Type B pancreatic cell (in vitro differentiated cells): ENCODE results near the gene RUNX1. TPM values are rescaled to one million over a fixed set of nuclear protein-coding genes. Genes with fewer than 3 reads are reported as not detected.

Experiments
- DNase-seq: peaks from one replicate; pipeline ENCODE4 v3.0.0; 2021; ENCODE audit warnings: mixed read lengths; ENCODE audit not compliant: unreplicated experiment; ENCODE audit errors: extremely low spot score
- H3K27ac Mint-ChIP-seq: 2 replicates; pipeline ENCODE4 v1.8.0; 2021; ENCODE audit warnings: mild to moderate bottlenecking, mixed read lengths
- H3K27me3 Mint-ChIP-seq: 2 replicates; pipeline ENCODE4 v1.8.0; 2021; ENCODE audit warnings: mixed read lengths
- H3K36me3 Mint-ChIP-seq: 2 replicates; pipeline ENCODE4 v1.8.0; 2021; ENCODE audit warnings: mixed read lengths
- H3K4me1 Mint-ChIP-seq: one replicate; pipeline ENCODE4 v1.8.0; 2021; ENCODE audit warnings: mixed read lengths; ENCODE audit not compliant: unreplicated experiment
- H3K4me3 Mint-ChIP-seq: 2 replicates; pipeline ENCODE4 v1.8.0; 2021; ENCODE audit warnings: mild to moderate bottlenecking, mixed read lengths
- H3K9me3 Mint-ChIP-seq: 2 replicates; pipeline ENCODE4 v1.8.0; 2021; ENCODE audit warnings: mixed read lengths
- total RNA-seq: library from RNA; stranded (reverse); gene quantifications from 2 replicates; pipeline ENCODE4 v1.2.1, GENCODE V29; 2021; ENCODE audit warnings: low replicate concordance
- TF ChIP-seq, protein P1 (sequence below): fragments of 200-600 bp; sonication (generic); conservative IDR thresholded peaks from 2 replicates; pipeline ENCODE4 v1.5.0; 2021; ENCODE audit warnings: antibody characterized with exemption, mild to moderate bottlenecking

RUNX1 gene
- total RNA-seq, 1 donor from 2014 or later: 11.9 TPM

DNA sequence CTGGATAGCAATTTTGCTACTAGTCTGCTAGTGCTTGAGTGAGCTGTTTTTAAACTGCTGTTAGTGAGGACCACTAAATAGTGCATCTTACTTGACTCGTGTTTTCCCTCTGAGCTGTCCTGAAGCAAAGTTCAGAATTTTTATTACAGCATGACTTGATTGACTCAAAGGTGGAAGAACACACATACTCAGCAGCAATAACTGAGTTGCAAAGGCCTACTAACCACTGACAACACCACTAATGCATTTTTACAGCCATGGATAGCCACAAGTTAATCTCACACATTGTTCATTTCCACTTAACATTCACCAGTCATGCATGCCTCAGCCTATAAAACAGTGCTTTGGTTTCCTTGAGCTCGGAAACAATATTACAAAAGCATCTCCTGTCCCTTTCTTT lies 148.7 kb downstream of the RUNX1 start:
- no peak for DNase-seq
- H3K9me3 Mint-ChIP-seq: peaks cover 15% of the 10 kb centered on the region
- no peak overlapping the region for H3K4me3 Mint-ChIP-seq
- no peaks in the 10 kb centered on the region for H3K36me3 Mint-ChIP-seq
- peaks cover 36% of the 10 kb centered on the region for H3K27me3 Mint-ChIP-seq
- no peak overlapping the region for H3K27ac Mint-ChIP-seq
- H3K4me1 Mint-ChIP-seq: no peaks in the 10 kb centered on the region
- TF ChIP-seq, protein P1, sequence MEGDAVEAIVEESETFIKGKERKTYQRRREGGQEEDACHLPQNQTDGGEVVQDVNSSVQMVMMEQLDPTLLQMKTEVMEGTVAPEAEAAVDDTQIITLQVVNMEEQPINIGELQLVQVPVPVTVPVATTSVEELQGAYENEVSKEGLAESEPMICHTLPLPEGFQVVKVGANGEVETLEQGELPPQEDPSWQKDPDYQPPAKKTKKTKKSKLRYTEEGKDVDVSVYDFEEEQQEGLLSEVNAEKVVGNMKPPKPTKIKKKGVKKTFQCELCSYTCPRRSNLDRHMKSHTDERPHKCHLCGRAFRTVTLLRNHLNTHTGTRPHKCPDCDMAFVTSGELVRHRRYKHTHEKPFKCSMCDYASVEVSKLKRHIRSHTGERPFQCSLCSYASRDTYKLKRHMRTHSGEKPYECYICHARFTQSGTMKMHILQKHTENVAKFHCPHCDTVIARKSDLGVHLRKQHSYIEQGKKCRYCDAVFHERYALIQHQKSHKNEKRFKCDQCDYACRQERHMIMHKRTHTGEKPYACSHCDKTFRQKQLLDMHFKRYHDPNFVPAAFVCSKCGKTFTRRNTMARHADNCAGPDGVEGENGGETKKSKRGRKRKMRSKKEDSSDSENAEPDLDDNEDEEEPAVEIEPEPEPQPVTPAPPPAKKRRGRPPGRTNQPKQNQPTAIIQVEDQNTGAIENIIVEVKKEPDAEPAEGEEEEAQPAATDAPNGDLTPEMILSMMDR: no peak

DNA sequence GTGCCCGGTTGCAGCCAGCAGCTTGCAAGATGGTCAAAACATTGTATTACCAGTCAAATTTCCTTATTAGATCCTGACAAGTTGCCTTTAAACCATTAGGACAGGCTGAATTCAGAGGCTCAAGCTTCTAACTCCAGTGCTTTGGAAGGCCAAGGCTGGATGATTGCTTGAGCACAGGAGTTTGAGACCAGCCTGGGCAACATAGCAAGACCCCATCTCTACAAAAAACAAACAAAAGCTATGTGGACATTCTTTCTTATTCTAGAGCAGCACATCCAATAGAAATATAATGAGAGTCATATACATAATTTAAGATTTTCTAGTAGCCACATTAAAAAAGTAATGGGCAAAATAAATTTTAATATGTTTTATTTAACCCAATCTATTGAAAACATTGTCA lies 149.3 kb downstream of the RUNX1 start:
- Mint-ChIP-seq H3K27me3 (peaks cover 36% of the 10 kb centered on the region), H3K27ac (no peak overlapping the region), H3K9me3 (peaks cover 15% of the 10 kb centered on the region)

DNA sequence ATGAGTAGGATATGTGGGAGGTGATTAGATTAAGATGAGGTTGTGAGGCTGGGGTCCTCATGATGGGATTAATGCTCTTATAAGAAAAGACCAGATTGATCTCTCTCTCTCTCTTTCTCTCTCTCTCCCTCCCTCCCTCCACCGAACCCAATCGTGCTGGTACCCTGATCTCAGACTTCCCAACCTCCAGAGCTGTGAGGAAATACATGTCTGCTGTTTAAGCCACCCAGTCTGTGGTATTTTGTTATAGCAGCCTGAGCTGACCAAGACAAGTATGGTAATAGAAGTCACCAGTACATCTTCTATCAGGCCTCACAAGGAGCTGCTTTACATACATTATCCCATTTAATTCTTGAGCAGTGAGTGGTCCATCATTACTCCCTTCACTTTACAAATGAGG lies 149.8 kb downstream of the RUNX1 start:
- Mint-ChIP-seq H3K27ac (no peak overlapping the region), H3K36me3 (no peaks in the 10 kb centered on the region), H3K9me3 (peaks cover 15% of the 10 kb centered on the region), H3K4me3 (no peak overlapping the region), H3K27me3 (peaks cover 40% of the 10 kb centered on the region), H3K4me1 (no peaks in the 10 kb centered on the region)
- no peak for DNase-seq
- TF ChIP-seq, protein P1: no peak

More for the DNA sequence above, 149.3 kb downstream of the RUNX1 start:
- no peaks in the 10 kb centered on the region for H3K4me1 Mint-ChIP-seq
- no peaks in the 10 kb centered on the region for H3K36me3 Mint-ChIP-seq
- DNase-seq: no peak
- TF ChIP-seq, protein P1: no peak
- H3K4me3 Mint-ChIP-seq: no peak overlapping the region

DNA sequence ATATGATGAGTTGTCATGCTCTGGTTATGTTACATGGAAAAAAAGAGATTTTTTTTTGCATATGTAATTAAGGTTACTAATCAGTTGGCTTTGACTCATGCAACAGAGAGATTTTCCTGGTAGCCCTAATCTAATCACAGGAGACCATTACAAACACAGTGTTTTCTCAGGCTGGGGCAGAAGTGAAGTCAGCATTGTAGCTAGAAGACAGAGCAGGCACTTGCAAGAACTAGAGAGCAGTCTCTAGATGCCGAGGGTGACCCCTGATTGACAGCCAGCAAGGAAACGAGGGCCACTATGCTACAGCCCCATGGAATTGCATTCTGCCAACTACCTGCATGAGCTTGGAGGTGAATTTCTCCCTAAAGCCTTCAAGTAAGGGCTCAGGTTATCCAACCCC lies 151.3 kb downstream of the RUNX1 start:
- H3K27me3 Mint-ChIP-seq: peaks cover 54% of the 10 kb centered on the region
- H3K4me1 Mint-ChIP-seq: no peaks in the 10 kb centered on the region
- H3K4me3 Mint-ChIP-seq: no peak overlapping the region
- no peak for DNase-seq
- TF ChIP-seq, protein P1: no peak
- no peak overlapping the region for H3K27ac Mint-ChIP-seq
- H3K36me3 Mint-ChIP-seq: no peaks in the 10 kb centered on the region
- H3K9me3 Mint-ChIP-seq: peaks cover 15% of the 10 kb centered on the region

DNA sequence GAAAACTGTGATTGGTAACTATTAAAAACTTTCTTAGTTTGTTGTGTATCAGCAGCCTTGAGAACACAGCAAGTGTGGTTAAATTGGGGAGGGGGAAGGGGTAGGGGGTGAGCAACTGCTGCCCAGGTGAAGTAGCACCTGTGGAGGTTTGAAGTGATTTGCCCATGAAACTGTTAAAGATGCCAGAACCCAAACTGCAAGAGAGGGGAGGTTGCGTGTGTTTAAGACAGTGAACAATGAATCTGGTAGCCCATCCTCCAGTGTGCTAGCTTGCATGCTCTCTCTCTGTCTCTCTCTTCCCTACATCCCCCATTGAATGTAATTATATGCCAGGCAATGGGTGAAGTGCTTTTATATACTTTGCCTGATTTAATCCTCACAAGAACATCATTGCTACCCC lies 154.7 kb downstream of the RUNX1 start:
- Mint-ChIP-seq H3K9me3 (peaks cover 15% of the 10 kb centered on the region), H3K4me3 (no peak overlapping the region), H3K4me1 (peaks cover 5% of the 10 kb centered on the region), H3K36me3 (no peaks in the 10 kb centered on the region), H3K27me3 (peaks cover 74% of the 10 kb centered on the region), H3K27ac (no peak overlapping the region)
- TF ChIP-seq, protein P1: no peak
- no peak for DNase-seq

DNA sequence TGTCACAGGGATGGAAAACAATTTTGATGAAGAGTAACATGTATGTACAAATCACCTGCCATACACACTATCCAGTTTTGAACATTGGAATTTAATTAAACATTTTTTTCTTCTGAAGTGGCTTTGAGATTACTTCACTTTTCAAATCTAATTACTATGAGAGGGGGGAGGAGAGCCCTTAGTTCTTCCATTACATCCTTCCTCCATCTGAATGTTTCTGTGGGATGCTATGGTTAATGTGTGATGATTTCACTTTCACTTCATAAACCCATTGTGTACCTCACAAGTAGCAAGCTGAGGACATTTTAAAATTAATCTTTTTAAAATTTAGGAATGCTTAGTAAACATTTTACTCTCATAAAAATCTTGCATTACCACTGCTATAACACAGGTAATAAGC lies 156.9 kb downstream of the RUNX1 start:
- H3K27ac Mint-ChIP-seq: no peak overlapping the region
- TF ChIP-seq, protein P1: no peak
- no peak for DNase-seq
- no peaks in the 10 kb centered on the region for H3K36me3 Mint-ChIP-seq
- no peak overlapping the region for H3K4me3 Mint-ChIP-seq
- peaks cover 10% of the 10 kb centered on the region for H3K9me3 Mint-ChIP-seq
- H3K27me3 Mint-ChIP-seq: peaks cover 76% of the 10 kb centered on the region
- peaks cover 10% of the 10 kb centered on the region for H3K4me1 Mint-ChIP-seq
